ENCODE results near the gene SLC22A4.

The SLC22A4 gene

GRCh38 chr5:132392978-132393825 is 99.0 kb downstream of the SLC22A4 start:
- H3K27ac ChIP-seq: no peak overlapping the region
- no peak for TF ChIP-seq CTCF (IDR thresholded peaks at IDR 0.05)
- TF ChIP-seq ZFX (IDR thresholded peaks at IDR 0.05; ENCODE audit: borderline replicate concordance): no peak

Data from 22Rv1 (cell line).